IMR-90 (cell line): Measurements from ENCODE around the gene CACNG7. TPM values are rescaled to one million over a fixed set of nuclear protein-coding genes. Genes with fewer than 3 reads are reported as not detected.

Experiments used
- ATAC-seq: fragments of 200-7000 bp; cut with Tn5 transposase; 2 replicates; pipeline ENCODE4 v1.9.1; 2020; ENCODE audit warnings: low read depth, mild to moderate bottlenecking, moderate library complexity
- BruUV-seq: library from RNA; stranded (reverse); fragments of 400-500 nt; replicated peaks from 2 replicates; lab custom pipeline; 2021; lab: Mats Ljungman, UMichigan
- CTCF ChIA-PET: fragments of 300-600 bp; formaldehyde crosslinking; extraction: SDS; loops from one replicate; lab custom pipeline; 2021; ENCODE audit warnings: antibody characterized with exemption; lab: Yijun Ruan, JAX
- POLR2A ChIA-PET: fragments of 300-600 bp; sonication (Branson Sonifier 250); formaldehyde crosslinking; loops from one replicate; lab custom pipeline; 2022; ENCODE audit warnings: antibody characterized with exemption; ENCODE audit not compliant: unreplicated experiment; lab: Charles Lee
- DNase-seq: peaks from one replicate; pipeline ENCODE4 v3.0.0; 2013
- H2AFZ ChIP-seq: replicated peaks from 2 replicates; pipeline ENCODE3; 2013; ENCODE audit warnings: low read length, mild to moderate bottlenecking; ENCODE audit not compliant: poor library complexity
- H2AK5ac ChIP-seq: 2 replicates; pipeline ENCODE4 v1.6.1; 2013; ENCODE audit warnings: low read depth, low read length, inconsistent platforms
- H2AK9ac ChIP-seq: replicated peaks from 2 replicates; pipeline ENCODE3; 2013; ENCODE audit warnings: mild to moderate bottlenecking, low read depth, low read length, moderate library complexity; ENCODE audit not compliant: poor library complexity
- H2BK120ac ChIP-seq: 2 replicates; pipeline ENCODE4 v1.6.1; 2013; ENCODE audit warnings: low read depth, low read length, inconsistent platforms
- H2BK15ac ChIP-seq: 3 replicates; pipeline ENCODE4 v1.6.1; 2013; ENCODE audit warnings: low read depth, low read length, inconsistent platforms
- H2BK20ac ChIP-seq: 2 replicates; pipeline ENCODE4 v1.6.1; 2013; ENCODE audit warnings: low read depth, mild to moderate bottlenecking, inconsistent platforms, low read length, moderate library complexity
- H2BK5ac ChIP-seq: 2 replicates; pipeline ENCODE4 v1.6.1; 2013; ENCODE audit warnings: mild to moderate bottlenecking, low read depth, low read length, inconsistent platforms; ENCODE audit not compliant: poor library complexity, severe bottlenecking
- H3K14ac ChIP-seq: replicated peaks from 2 replicates; pipeline ENCODE4 v1.6.1; 2013; ENCODE audit warnings: low read depth, low read length, inconsistent platforms
- H3K18ac ChIP-seq: 2 replicates; pipeline ENCODE4 v1.6.1; 2013; ENCODE audit warnings: low read depth, low read length, control low read depth
- H3K23ac ChIP-seq: 2 replicates; pipeline ENCODE4 v1.6.1; 2013; ENCODE audit warnings: low read depth, low read length, inconsistent platforms
- H3K27ac ChIP-seq: 2 replicates; pipeline ENCODE4 v1.5.1; 2013; ENCODE audit warnings: mild to moderate bottlenecking, control low read depth, low read length; ENCODE audit not compliant: insufficient read depth
- H3K27me3 ChIP-seq: 2 replicates; pipeline ENCODE4 v1.6.1; 2013; ENCODE audit warnings: low read length; ENCODE audit not compliant: control insufficient read depth, insufficient read depth
- H3K36me3 ChIP-seq: 2 replicates; pipeline ENCODE4 v1.6.1; 2013; ENCODE audit warnings: low read length, mixed read lengths; ENCODE audit not compliant: control insufficient read depth, insufficient read depth
- H3K4ac ChIP-seq: 2 replicates; pipeline ENCODE4 v1.6.1; 2013; ENCODE audit warnings: low read depth, low read length, inconsistent platforms
- H3K4me1 ChIP-seq: 2 replicates; pipeline ENCODE4 v1.6.1; 2013; ENCODE audit warnings: low read length, mixed read lengths; ENCODE audit not compliant: control insufficient read depth, insufficient read depth
- H3K4me2 ChIP-seq: 2 replicates; pipeline ENCODE4 v1.6.1; 2013; ENCODE audit warnings: low read depth, mild to moderate bottlenecking, control low read depth, low read length, moderate library complexity
- H3K4me3 ChIP-seq: 2 replicates; pipeline ENCODE4 v1.5.1; 2013; ENCODE audit warnings: low read depth, mild to moderate bottlenecking, control low read depth, low read length, moderate library complexity; ENCODE audit not compliant: insufficient read depth
- H3K56ac ChIP-seq: 2 replicates; pipeline ENCODE4 v1.6.1; 2013; ENCODE audit warnings: low read length, inconsistent platforms; ENCODE audit not compliant: insufficient read depth; ENCODE audit errors: extremely low read depth
- H3K79me1 ChIP-seq, 2 experiments: 2 replicates each; pipeline ENCODE4 v1.6.1; 2013; ENCODE audit warnings: low read length in 2 of 2, inconsistent platforms in 1 of 2, low read depth in 1 of 2
- H3K9ac ChIP-seq: 2 replicates; pipeline ENCODE4 v1.6.1; 2013; ENCODE audit warnings: low read depth, low read length, control low read depth
- H3K9me1 ChIP-seq: 2 replicates; pipeline ENCODE4 v1.6.1; 2013; ENCODE audit warnings: low read length, inconsistent platforms; ENCODE audit not compliant: insufficient read depth
- H3K9me3 ChIP-seq: 2 replicates; pipeline ENCODE4 v1.6.1; 2013; ENCODE audit warnings: low read length; ENCODE audit not compliant: control insufficient read depth, insufficient read depth
- H4K20me1 ChIP-seq: 2 replicates; pipeline ENCODE4 v1.6.1; 2013; ENCODE audit warnings: low read length, inconsistent platforms; ENCODE audit not compliant: insufficient read depth
- H4K5ac ChIP-seq: 2 replicates; pipeline ENCODE4 v1.6.1; 2013; ENCODE audit warnings: mild to moderate bottlenecking, low read depth, low read length, control low read depth
- H4K8ac ChIP-seq, 2 experiments: 2 replicates each; pipeline ENCODE4 v1.6.1; 2013; ENCODE audit warnings: low read depth in 2 of 2, low read length in 2 of 2, control low read depth in 1 of 2, inconsistent platforms in 1 of 2
- H4K91ac ChIP-seq: 2 replicates; pipeline ENCODE4 v1.6.1; 2013; ENCODE audit warnings: low read depth, low read length, inconsistent platforms; ENCODE audit not compliant: insufficient read depth
- CEBPB ChIP-seq: IDR thresholded peaks from 2 replicates; pipeline ENCODE4 v1.6.1; 2012; ENCODE audit warnings: low read depth, low read length, improper control_type of control experiment
- FOS ChIP-seq: fragments of 150-350 bp; IDR thresholded peaks from 2 replicates; pipeline ENCODE4 v1.6.1; 2016; ENCODE audit warnings: low read depth, low read length
- MAFK ChIP-seq: IDR thresholded peaks from 2 replicates; pipeline ENCODE4 v1.6.1; 2012; ENCODE audit warnings: low read depth, low read length, improper control_type of control experiment
- POLR2A ChIP-seq: IDR thresholded peaks from 2 replicates; pipeline ENCODE4 v1.6.1; 2012; ENCODE audit warnings: mild to moderate bottlenecking, low read depth, low read length
- RCOR1 ChIP-seq: IDR thresholded peaks from 2 replicates; pipeline ENCODE4 v1.6.1; 2012; ENCODE audit warnings: mild to moderate bottlenecking, low read length, improper control_type of control experiment; ENCODE audit not compliant: insufficient replicate concordance
- WGBS, 2 experiments: methylation state at CpG; one replicate each; pipeline versions ENCODE4 v1.1.5 to v1.1.7; 2013; ENCODE audit warnings: missing lambda C conversion rate in 2 of 2; ENCODE audit not compliant: insufficient read length in 1 of 2; ENCODE audit errors: extremely low coverage in 2 of 2; 5-methylcytosine and 5-hydroxymethylcytosine counted together
- dilution Hi-C: fragments of 300-500 bp; cut with HindIII; formaldehyde crosslinking; loops from one replicate; pipeline ENCODE4 v1.14.3; 2018; ENCODE audit warnings: low sequenced_read_pairs; ENCODE audit not compliant: unreplicated experiment
- in situ Hi-C: fragments of 300-500 bp; cut with MboI; formaldehyde crosslinking; loops from 3 replicates; pipeline ENCODE4 v1.14.3; 2019; ENCODE audit warnings: low sequenced_read_pairs, inconsistent platforms, mixed read lengths
- intact Hi-C: fragments of 100-400 bp; cut with micrococcal nuclease; formaldehyde crosslinking; loops from 2 replicates; pipeline ENCODE4 v1.10.0; 2022
- polyA plus RNA-seq, 3 experiments: library from polyadenylated mRNA; depleted of rRNA; stranded (reverse); fragments of >200 nt; gene quantifications; 2 replicates each; pipeline ENCODE4 v1.2.3, GENCODE V29; 2012; ENCODE audit warnings: low replicate concordance in 1 of 3
- total RNA-seq: library from RNA; depleted of rRNA; stranded (reverse); fragments of >200 nt; gene quantifications from 2 replicates; pipeline ENCODE4 v1.2.3, GENCODE V29; 2012

CACNG7 gene
- total and polyA plus RNA-seq, 2 of the 4 experiments (the other 2 are of a cell fraction), result 0.36 to 6.7 TPM

- in situ Hi-C loops (no loop called here), intact Hi-C loops (no loop called here), dilution Hi-C loops (no loop called here)
- Histone ChIP-seq H3K56ac (no peak overlapping the region), H2AK5ac (no peak overlapping the region), H2BK15ac (no peak overlapping the region), H4K8ac (no peak overlapping the region), H2BK120ac (no peak overlapping the region), H4K91ac (no peak overlapping the region), H3K4me3 (peak overlapping the region; percentile 12; the same call in 1 of the 2 replicates), H3K9me3 (no peaks in the 10 kb centered on the region), H2BK20ac (no peak overlapping the region), H3K4me2 (no peak overlapping the region), H3K4ac (no peak overlapping the region), H3K14ac (no peak overlapping the region), H3K23ac (no peak overlapping the region), H2AK9ac (no peak overlapping the region), H3K9me1 (no peaks in the 10 kb centered on the region), H3K18ac (no peak overlapping the region), H4K20me1 (no peaks in the 10 kb centered on the region), H4K5ac (no peak overlapping the region), H3K79me1 (no peaks in the 10 kb centered on the region), H3K27me3 (peaks cover 15% of the 10 kb centered on the region; the same call in 1 of the 2 replicates), H2AFZ (no peak overlapping the region), H2BK5ac (no peak overlapping the region), H3K27ac (no peak overlapping the region), H3K9ac (no peak overlapping the region), H3K4me1 (no peaks in the 10 kb centered on the region), H3K36me3 (no peaks in the 10 kb centered on the region)
- POLR2A ChIA-PET, result no interaction called here
- ATAC-seq (no peak), DNase-seq (no peak)
- TF ChIP-seq FOS, result no peak
- no peak for TF ChIP-seq CEBPB
- TF ChIP-seq MAFK, result no peak
- TF ChIP-seq POLR2A, result no peak
- no peak for TF ChIP-seq RCOR1
- WGBS, 2 experiments, result 4% methylated on average over 19 of the region's 61 CpGs; no CpG with 5 or more reads in 1 of the 2 experiments
- BruUV-seq, result no TSS peak
- CTCF ChIA-PET, result no interaction called here
These were observed 73.5 kb downstream of the CACNG7 start for GRCh38 chr19:53982611-53983010.
